Left ventricle myocardium inferior (tissue), 1 donor: ENCODE measurements around the gene CADPS2. TPM values are rescaled to one million over a fixed set of nuclear protein-coding genes. Genes with fewer than 3 reads are reported as not detected.

Source experiments
- DNase-seq: peaks from one replicate; pipeline ENCODE4 v3.0.0-alpha.2; 2020
- H3K27ac ChIP-seq: fragments of 200-600 bp; replicated peaks from 2 replicates; pipeline ENCODE4 v1.8.0; 2021
- H3K27me3 ChIP-seq: fragments of 200-600 bp; 2 replicates; pipeline ENCODE4 v1.8.0; 2021; ENCODE audit warnings: low read depth
- H3K36me3 ChIP-seq: fragments of 200-600 bp; 2 replicates; pipeline ENCODE4 v1.8.0; 2021
- H3K4me1 ChIP-seq: fragments of 200-600 bp; 2 replicates; pipeline ENCODE4 v1.8.0; 2021
- H3K4me3 ChIP-seq: fragments of 200-600 bp; 2 replicates; pipeline ENCODE4 v1.8.0; 2021; ENCODE audit warnings: mild to moderate bottlenecking, moderate library complexity
- H3K9me3 ChIP-seq: fragments of 200-600 bp; replicated peaks from 2 replicates; pipeline ENCODE4 v1.8.0; 2021
- intact Hi-C: fragments of 100-400 bp; cut with micrococcal nuclease; formaldehyde crosslinking; loops from one replicate; pipeline ENCODE4 v1.11.0; 2022
- total RNA-seq: library from RNA; stranded (reverse); fragmentation: NEBNext Ultra II Directional; extraction: Animal tissue kit (Norgen Biotek cat#: 25700); gene quantifications from one replicate; pipeline ENCODE4 v1.2.1, GENCODE V29; 2021
- TF ChIP-seq, protein P1 (sequence below): fragments of 200-600 bp; IDR thresholded peaks from 2 replicates; pipeline ENCODE4 v1.8.0; 2021; ENCODE audit warnings: antibody characterized with exemption, mild to moderate bottlenecking, borderline replicate concordance
- donor health status: DM: no; HTN: yes; CAD: no; lungs with severe emphysema.

Gene CADPS2
- total RNA-seq, 1 donor from 2014 or later, result 11.9 TPM

DNA sequence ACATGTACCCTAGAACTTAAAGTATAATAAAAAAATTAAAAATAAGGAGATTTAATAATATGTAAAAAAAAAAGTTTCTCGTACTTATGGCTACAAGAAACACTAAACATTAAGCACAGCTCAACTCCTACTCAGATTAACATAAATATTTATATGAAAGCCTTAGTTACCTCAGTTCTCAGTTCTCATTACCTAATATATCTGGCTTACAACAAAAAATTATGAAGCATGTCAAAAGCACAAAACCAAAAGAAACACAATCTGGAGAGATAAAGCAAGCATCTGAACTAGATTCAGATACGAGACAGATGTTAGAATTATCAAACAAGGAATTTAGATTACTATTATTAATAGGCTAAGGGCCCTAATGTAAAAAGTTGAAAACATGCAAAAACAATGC lies 227.4 kb downstream of the CADPS2 start:
- TF ChIP-seq, protein P1, sequence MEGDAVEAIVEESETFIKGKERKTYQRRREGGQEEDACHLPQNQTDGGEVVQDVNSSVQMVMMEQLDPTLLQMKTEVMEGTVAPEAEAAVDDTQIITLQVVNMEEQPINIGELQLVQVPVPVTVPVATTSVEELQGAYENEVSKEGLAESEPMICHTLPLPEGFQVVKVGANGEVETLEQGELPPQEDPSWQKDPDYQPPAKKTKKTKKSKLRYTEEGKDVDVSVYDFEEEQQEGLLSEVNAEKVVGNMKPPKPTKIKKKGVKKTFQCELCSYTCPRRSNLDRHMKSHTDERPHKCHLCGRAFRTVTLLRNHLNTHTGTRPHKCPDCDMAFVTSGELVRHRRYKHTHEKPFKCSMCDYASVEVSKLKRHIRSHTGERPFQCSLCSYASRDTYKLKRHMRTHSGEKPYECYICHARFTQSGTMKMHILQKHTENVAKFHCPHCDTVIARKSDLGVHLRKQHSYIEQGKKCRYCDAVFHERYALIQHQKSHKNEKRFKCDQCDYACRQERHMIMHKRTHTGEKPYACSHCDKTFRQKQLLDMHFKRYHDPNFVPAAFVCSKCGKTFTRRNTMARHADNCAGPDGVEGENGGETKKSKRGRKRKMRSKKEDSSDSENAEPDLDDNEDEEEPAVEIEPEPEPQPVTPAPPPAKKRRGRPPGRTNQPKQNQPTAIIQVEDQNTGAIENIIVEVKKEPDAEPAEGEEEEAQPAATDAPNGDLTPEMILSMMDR, result no peak
- Histone ChIP-seq H3K9me3 (no peaks in the 10 kb centered on the region), H3K27ac (no peak overlapping the region), H3K36me3 (no peaks in the 10 kb centered on the region), H3K4me3 (no peak overlapping the region), H3K4me1 (peaks cover 5% of the 10 kb centered on the region), H3K27me3 (no peaks in the 10 kb centered on the region)
- DNase-seq, result no peak
- intact Hi-C loops, result no loop called here

DNA sequence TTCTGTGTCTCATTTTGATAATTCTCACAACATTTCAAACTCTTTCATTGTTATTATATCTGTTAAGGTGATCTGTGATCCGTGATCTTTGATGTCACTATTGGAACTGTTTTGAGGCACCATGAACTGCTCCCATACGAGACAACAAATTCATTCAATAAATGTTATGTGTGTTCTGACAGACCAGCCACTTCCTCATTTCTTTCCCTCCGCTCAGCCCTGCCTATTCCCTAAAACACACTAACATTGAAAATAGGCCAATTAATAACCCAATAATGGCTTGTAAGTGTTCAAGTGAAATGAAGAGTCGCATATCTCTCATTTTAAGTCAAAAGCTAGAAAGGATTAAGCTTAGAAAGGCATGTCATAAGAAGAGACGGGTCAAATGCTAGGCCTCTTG lies 232.6 kb downstream of the CADPS2 start:
- no peak overlapping the region for H3K4me3 ChIP-seq
- DNase-seq, result no peak
- TF ChIP-seq, protein P1, result no peak
- H3K27me3 ChIP-seq, result no peaks in the 10 kb centered on the region
- H3K36me3 ChIP-seq, result no peaks in the 10 kb centered on the region
- no peak overlapping the region for H3K27ac ChIP-seq
- H3K4me1 ChIP-seq, result no peaks in the 10 kb centered on the region
- H3K9me3 ChIP-seq, result no peaks in the 10 kb centered on the region
- intact Hi-C loops, result no loop called here

DNA sequence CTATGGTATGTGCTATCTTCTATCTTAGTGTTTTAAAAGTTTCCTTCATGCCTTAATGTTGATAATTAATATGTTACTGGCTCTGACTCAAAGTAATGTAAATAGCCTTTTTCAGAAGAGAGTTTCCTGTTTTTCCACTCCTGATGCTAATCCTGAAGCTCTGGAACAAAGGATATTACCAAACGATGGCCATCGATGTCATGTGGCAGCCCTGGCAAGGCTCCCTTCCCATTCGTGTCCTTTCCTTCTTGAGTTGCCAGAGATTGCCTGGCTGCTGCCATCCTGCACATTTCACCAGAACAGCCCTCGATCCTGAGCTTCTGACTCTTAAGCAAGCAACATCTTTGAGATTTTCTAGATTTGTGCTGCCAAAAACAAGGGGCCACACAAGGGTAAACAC lies 233.4 kb downstream of the CADPS2 start:
- TF ChIP-seq, protein P1, result no peak
- intact Hi-C loops, result no loop called here
- no peak for DNase-seq
- Histone ChIP-seq H3K27ac (no peak overlapping the region), H3K36me3 (no peaks in the 10 kb centered on the region), H3K4me3 (no peak overlapping the region), H3K27me3 (no peaks in the 10 kb centered on the region), H3K9me3 (no peaks in the 10 kb centered on the region), H3K4me1 (no peaks in the 10 kb centered on the region)

DNA sequence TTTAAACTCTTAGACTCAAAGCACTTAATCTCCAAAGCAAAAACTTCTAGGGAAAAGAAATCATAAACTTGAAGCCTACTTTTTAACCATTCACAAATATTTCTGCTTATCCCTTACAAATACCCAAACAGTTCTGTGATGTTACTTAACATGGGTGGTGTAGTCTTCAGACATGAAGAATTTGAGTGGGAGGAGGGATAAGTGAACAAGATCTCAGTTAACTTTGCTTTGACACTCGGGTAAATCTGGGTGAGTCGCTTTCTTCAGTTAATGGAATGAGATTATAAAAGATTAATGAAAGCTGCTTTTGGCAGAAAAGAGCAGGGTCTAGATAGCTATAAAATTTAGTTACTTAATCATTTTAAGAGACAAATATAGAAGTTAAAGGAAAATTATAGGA lies 234.8 kb downstream of the CADPS2 start:
- Histone ChIP-seq H3K36me3 (no peaks in the 10 kb centered on the region), H3K9me3 (no peaks in the 10 kb centered on the region), H3K27ac (no peak overlapping the region), H3K27me3 (no peaks in the 10 kb centered on the region), H3K4me1 (no peaks in the 10 kb centered on the region), H3K4me3 (no peak overlapping the region)
- TF ChIP-seq, protein P1, result no peak
- intact Hi-C loops, result no loop called here
- no peak for DNase-seq

DNA sequence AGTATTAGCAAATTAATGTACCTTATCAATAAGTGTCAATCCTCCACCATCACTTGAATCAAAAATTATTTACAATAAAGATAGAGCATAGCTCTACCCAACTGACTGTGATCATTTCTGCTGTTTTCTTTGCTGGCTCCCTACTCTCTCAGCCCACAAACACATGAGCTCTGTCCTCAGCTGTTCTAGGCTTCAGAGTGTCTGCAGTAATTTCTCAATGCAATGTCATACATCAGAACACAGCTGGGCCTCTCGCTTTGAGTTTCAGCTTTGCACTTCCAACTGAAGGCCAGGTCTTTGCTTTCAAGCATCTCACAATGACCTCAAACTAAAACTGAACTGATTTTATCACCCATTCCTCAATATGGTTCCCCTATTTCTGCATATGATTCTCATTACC lies 243.0 kb downstream of the CADPS2 start:
- TF ChIP-seq, protein P1, result no peak
- H3K27me3 ChIP-seq, result no peaks in the 10 kb centered on the region
- intact Hi-C loops, result no loop called here
- H3K4me1 ChIP-seq, result no peaks in the 10 kb centered on the region
- H3K36me3 ChIP-seq, result no peaks in the 10 kb centered on the region
- H3K27ac ChIP-seq, result no peak overlapping the region
- H3K4me3 ChIP-seq, result no peak overlapping the region
- no peaks in the 10 kb centered on the region for H3K9me3 ChIP-seq
- no peak for DNase-seq

DNA sequence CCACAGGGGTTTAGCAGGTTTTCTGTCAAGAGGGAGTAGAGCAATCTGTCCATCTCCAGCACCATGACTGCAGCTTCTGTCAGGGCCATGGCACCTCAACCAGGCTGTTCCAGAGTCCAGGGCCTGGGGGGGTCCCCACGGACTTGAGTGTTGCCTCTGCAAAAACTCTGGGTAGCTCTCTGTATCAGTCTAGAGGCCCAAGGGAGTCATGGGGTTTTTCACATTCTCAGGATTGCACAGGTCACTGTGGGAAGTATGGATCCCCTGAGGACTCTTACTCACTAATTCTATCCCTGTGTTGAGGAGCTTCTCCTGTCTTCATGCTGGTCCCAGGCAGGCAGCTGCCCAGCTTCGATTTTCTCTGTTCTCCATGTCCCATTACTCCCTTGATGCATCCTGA lies 247.8 kb downstream of the CADPS2 start:
- DNase-seq, result no peak
- no peak overlapping the region for H3K27ac ChIP-seq
- H3K36me3 ChIP-seq, result no peaks in the 10 kb centered on the region
- H3K9me3 ChIP-seq, result peaks cover 5% of the 10 kb centered on the region
- H3K27me3 ChIP-seq, result no peaks in the 10 kb centered on the region
- H3K4me1 ChIP-seq, result no peaks in the 10 kb centered on the region
- TF ChIP-seq, protein P1, result no peak
- no peak overlapping the region for H3K4me3 ChIP-seq
- intact Hi-C loops, result no loop called here
